ENCODE measurements around the gene PTPRR.

DNA sequence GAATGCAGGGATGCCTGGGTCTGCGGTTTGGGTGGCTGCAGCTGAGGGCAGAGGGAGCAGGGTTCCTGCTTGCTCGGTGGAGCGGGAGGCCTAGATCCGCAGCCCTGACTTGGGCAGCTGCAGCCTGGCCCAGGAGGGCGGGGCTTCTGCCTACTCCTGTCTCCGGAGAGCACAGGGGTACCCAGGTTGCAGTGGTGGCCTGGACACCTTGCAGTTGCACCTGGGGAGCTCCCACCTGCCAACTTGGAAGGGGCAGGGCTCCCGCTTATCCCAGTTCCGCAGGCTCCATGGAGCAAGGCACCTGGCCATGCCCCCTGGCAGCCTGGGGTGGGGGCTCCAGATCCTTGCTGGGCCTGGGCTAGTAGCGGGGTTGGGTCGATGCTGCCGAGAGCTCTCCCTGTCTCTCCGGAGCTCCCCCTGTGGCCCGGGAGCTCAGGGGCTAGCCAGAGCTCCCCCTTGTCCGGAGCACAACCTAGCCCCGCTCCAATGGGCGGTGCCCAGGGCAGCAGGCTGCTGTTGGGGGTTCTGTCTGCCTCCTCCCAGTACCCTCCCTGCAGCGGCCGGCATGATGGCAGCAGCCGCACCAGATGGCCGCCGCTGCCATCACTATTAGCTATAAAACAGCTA lies 136.4 kb downstream of the PTPRR start:
- TF ChIP-seq CTCF (conservative IDR thresholded peaks at IDR 0.05; ENCODE audit: low read depth, low read length): no peak
- TF ChIP-seq POLR2A (IDR thresholded peaks at IDR 0.05; ENCODE audit: low read depth, low read length): no peak
- TF ChIP-seq FOS (IDR thresholded peaks at IDR 0.05; ENCODE audit: low read depth, low read length): no peak
- no peak for TF ChIP-seq MXI1 (IDR thresholded peaks at IDR 0.05; ENCODE audit: borderline replicate concordance, low read depth, low read length)
- no peak for TF ChIP-seq RAD21 (IDR thresholded peaks at IDR 0.05; ENCODE audit: low read length)

Measured in IMR-90 (cell line).